ENCODE results near the gene HOXB6.

DNA sequence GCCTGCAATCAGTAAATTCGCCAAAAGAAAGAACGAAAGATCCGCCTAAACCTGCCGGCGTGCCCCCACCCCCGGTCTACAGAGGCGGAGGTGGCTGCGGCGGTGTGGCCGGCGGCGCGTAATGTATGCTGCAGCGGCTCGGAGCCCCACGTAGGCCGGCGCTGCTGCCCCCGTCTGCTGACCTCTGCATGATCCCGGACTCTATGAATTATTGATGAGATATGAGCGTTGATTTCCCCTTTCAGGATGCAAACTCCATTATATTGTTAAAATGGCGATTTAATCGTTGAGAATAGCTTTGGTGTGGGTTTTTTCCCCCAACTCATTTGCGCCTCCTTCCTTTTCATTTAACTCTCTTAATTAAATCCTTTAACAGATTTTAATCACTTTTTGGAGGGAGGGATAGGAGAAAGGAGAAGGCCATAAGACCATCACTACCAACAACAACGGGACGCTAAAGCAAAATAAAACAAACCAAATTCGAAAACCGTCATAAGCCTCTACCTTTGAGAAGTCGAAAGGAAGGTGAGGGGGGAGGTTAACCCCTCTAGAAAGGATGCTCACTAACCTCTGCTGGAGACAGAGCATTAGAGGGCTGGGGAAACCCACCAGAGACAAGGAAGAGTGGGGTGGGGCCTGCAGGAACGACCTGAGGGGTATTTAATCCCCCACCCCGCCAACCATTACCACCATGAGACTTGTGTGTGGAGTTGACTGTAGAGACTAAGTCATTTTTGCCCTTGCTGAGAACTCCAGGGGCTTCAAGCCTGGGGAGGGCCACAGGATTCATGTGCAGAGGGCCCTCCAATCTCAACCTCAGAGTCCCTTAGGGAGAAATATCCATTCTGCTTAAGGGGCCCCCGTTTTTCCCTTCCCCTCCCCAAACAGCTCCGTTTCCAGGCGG, 18.2 kb downstream of the HOXB6 start:
- TF ChIP-seq, protein P1, sequence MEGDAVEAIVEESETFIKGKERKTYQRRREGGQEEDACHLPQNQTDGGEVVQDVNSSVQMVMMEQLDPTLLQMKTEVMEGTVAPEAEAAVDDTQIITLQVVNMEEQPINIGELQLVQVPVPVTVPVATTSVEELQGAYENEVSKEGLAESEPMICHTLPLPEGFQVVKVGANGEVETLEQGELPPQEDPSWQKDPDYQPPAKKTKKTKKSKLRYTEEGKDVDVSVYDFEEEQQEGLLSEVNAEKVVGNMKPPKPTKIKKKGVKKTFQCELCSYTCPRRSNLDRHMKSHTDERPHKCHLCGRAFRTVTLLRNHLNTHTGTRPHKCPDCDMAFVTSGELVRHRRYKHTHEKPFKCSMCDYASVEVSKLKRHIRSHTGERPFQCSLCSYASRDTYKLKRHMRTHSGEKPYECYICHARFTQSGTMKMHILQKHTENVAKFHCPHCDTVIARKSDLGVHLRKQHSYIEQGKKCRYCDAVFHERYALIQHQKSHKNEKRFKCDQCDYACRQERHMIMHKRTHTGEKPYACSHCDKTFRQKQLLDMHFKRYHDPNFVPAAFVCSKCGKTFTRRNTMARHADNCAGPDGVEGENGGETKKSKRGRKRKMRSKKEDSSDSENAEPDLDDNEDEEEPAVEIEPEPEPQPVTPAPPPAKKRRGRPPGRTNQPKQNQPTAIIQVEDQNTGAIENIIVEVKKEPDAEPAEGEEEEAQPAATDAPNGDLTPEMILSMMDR (conservative IDR thresholded peaks at IDR 0.05; ENCODE audit: low read depth, low read length), result no peak
- TF ChIP-seq EZH2 (IDR thresholded peaks at IDR 0.05; ENCODE audit: borderline replicate concordance, low read depth, low read length, poor library complexity, severe bottlenecking), result no peak
